BE2C (cell line): ENCODE results near the gene VSTM4.

ENCODE experiments used
- DNase-seq: peaks from one replicate; pipeline ENCODE4 v3.0.0-alpha.2; 2020
- H3K27me3 ChIP-seq: fragments of 250-450 bp; sonication (Bioruptor Pico); 2 replicates; pipeline ENCODE4 v1.5.1; 2020; ENCODE audit warnings: mild to moderate bottlenecking
- H3K36me3 ChIP-seq: fragments of 250-450 bp; sonication (Bioruptor Pico); 2 replicates; pipeline ENCODE4 v1.5.1; 2020; ENCODE audit warnings: mild to moderate bottlenecking
- H3K4me1 ChIP-seq: fragments of 250-450 bp; sonication (Bioruptor Pico); 2 replicates; pipeline ENCODE4 v1.5.1; 2020
- H3K4me3 ChIP-seq: 2 replicates; pipeline ENCODE4 v1.5.1; 2011; ENCODE audit warnings: low read depth, low read length
- H3K9me3 ChIP-seq: fragments of 250-450 bp; sonication (Bioruptor Pico); 2 replicates; pipeline ENCODE4 v1.5.1; 2020
- TF ChIP-seq, protein P1 (sequence below): IDR thresholded peaks from 2 replicates; pipeline ENCODE4 v1.5.1; 2012; ENCODE audit warnings: mild to moderate bottlenecking, low read depth, low read length

Gene VSTM4

GRCh38 chr10:49001870-49002672 is 113.3 kb downstream of the VSTM4 start:
- TF ChIP-seq, protein P1, sequence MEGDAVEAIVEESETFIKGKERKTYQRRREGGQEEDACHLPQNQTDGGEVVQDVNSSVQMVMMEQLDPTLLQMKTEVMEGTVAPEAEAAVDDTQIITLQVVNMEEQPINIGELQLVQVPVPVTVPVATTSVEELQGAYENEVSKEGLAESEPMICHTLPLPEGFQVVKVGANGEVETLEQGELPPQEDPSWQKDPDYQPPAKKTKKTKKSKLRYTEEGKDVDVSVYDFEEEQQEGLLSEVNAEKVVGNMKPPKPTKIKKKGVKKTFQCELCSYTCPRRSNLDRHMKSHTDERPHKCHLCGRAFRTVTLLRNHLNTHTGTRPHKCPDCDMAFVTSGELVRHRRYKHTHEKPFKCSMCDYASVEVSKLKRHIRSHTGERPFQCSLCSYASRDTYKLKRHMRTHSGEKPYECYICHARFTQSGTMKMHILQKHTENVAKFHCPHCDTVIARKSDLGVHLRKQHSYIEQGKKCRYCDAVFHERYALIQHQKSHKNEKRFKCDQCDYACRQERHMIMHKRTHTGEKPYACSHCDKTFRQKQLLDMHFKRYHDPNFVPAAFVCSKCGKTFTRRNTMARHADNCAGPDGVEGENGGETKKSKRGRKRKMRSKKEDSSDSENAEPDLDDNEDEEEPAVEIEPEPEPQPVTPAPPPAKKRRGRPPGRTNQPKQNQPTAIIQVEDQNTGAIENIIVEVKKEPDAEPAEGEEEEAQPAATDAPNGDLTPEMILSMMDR = no peak
- Histone ChIP-seq H3K4me1 (no peaks in the 10 kb centered on the region), H3K4me3 (no peak overlapping the region), H3K9me3 (no peaks in the 10 kb centered on the region), H3K27me3 (no peaks in the 10 kb centered on the region), H3K36me3 (no peaks in the 10 kb centered on the region)
- no peak for DNase-seq

- Histone ChIP-seq H3K9me3 (no peaks in the 10 kb centered on the region), H3K27me3 (no peaks in the 10 kb centered on the region), H3K4me3 (no peak overlapping the region), H3K36me3 (no peaks in the 10 kb centered on the region), H3K4me1 (no peaks in the 10 kb centered on the region)
- TF ChIP-seq, protein P1 = peak; percentile 47
- peak; percentile 31 for DNase-seq
Measured at GRCh38 chr10:49001402-49001801, 113.9 kb downstream of the VSTM4 start.

DNA sequence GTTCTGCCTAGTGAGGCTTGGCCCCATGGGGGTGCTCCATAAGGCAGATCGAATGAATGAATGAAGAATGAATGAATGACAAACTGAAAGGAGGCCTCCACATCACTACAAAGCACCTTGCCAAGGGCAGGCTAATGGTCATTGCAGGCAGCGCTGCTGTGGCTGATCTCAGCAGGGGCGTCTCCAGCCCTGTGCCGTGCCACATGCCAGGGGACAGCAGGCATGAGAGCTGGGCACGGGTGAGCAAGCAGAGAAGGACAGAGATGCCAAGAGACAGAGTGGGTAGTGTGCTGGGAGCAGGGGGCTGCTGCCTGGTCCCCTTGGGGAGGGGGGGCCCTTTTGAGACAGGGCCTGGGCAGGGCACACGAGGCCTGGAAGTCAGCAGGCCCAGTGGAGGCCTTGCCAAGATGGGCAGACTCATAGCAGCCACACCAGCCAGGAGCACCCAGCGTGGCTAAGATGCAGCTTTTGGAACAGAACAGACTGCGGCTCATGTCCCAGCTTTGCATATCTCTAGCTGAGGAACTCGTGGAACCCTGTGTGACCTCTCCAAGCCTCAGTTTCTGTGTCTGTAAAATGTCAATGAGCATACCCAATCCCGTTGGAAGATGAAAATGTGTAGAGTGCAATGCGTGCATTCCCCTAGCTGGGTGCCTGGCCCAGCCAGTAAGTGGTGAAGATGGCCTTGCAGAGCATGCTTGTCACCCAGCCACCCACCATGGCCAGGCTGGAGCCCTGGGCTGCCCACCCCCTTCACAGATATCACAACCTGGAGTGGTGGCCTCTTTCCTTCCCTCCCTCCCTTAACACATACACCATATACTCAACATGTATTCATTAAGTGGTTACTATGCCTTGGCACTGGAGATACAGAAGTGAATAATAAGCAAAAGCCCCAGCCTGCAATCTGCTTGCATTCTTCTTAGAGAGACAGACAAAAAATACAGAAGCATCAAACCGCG is 114.6 kb downstream of the VSTM4 start:
- no peaks in the 10 kb centered on the region for H3K9me3 ChIP-seq
- no peaks in the 10 kb centered on the region for H3K27me3 ChIP-seq
- TF ChIP-seq, protein P1 = no peak
- H3K4me1 ChIP-seq = no peaks in the 10 kb centered on the region
- no peaks in the 10 kb centered on the region for H3K36me3 ChIP-seq
- DNase-seq = no peak
- H3K4me3 ChIP-seq = no peak overlapping the region

DNA sequence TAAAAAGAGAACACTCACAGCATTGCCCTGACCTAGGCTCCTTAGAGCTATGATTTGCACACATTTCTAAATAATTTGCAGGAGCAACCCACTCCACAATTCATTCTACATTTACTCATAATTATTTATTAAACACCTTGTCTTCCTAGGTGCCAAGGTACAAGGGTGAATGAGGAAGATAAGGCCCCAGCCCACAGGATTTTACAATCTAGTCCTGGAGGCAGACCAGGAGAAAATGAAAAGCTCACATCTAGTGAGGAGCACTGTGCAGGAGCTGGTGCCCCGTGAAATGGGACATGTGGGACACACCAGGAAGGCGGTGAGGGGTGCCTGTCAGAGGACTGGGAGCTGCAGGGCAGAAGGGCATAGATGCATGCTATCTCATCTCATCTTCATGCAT is 116.0 kb downstream of the VSTM4 start:
- Histone ChIP-seq H3K4me1 (no peaks in the 10 kb centered on the region), H3K36me3 (no peaks in the 10 kb centered on the region), H3K4me3 (no peak overlapping the region), H3K9me3 (no peaks in the 10 kb centered on the region), H3K27me3 (no peaks in the 10 kb centered on the region)
- TF ChIP-seq, protein P1 = no peak
- no peak for DNase-seq

- TF ChIP-seq, protein P1 = no peak
- Histone ChIP-seq H3K4me1 (no peaks in the 10 kb centered on the region), H3K4me3 (no peak overlapping the region), H3K9me3 (no peaks in the 10 kb centered on the region), H3K27me3 (no peaks in the 10 kb centered on the region), H3K36me3 (no peaks in the 10 kb centered on the region)
- no peak for DNase-seq
Measured at GRCh38 chr10:48996329-48996728, 119.0 kb downstream of the VSTM4 start.
